ENCODE data around the gene RASA2. TPM values are rescaled to one million over a fixed set of nuclear protein-coding genes. Genes with fewer than 3 reads are reported as not detected.

The RASA2 gene
- total and polyA plus RNA-seq, 2 of the 4 experiments (the other 2 are of a cell fraction), result 6.1 to 14.0 TPM

GRCh38 chr3:141455603-141456300 is 31.1 kb upstream of the RASA2 start:
- H3K4me3 ChIP-seq (ENCODE audit: insufficient read depth, low read depth, low read length), result no peak overlapping the region
- H2BK15ac ChIP-seq (ENCODE audit: low read depth, low read length), result peak overlapping the region; percentile 89; the same call in 2 of the 3 replicates
- no peaks in the 10 kb centered on the region for H4K20me1 ChIP-seq (ENCODE audit: insufficient read depth, low read length)
- peak overlapping the region; percentile 83 for H3K4ac ChIP-seq (ENCODE audit: low read depth, low read length)
- peak overlapping the region; percentile 59; the same call in 1 of the 2 replicates for H3K56ac ChIP-seq (ENCODE audit: extremely low read depth, insufficient read depth, low read length)
- peaks cover 20% of the 10 kb centered on the region for H3K4me1 ChIP-seq (ENCODE audit: control insufficient read depth, insufficient read depth, low read length)
- H2AK5ac ChIP-seq (ENCODE audit: low read depth, low read length), result peak overlapping the region; percentile 87
- peak overlapping the region; percentile 85 for H2BK120ac ChIP-seq (ENCODE audit: low read depth, low read length)
- 56% methylated on average over 10 of the region's 18 CpGs; no CpG with 5 or more reads in 1 of the 2 experiments for WGBS, 2 experiments (ENCODE audit: extremely low coverage in 2 of 2, insufficient read length in 1 of 2)
- peak overlapping the region; percentile 21 for H3K18ac ChIP-seq (ENCODE audit: low read depth, low read length)
- intact Hi-C loops (cut with micrococcal nuclease) (no loop called here), in situ Hi-C loops (cut with MboI; ENCODE audit: low sequenced_read_pairs) (loop anchor here (10.0 kb wide), 1 partner anchor 451 kb away; no protein-coding TSS in a partner anchor), dilution Hi-C loops (cut with HindIII; ENCODE audit: low sequenced_read_pairs, unreplicated experiment) (no loop called here)
- H3K4me2 ChIP-seq (ENCODE audit: low read depth, low read length), result peak overlapping the region; percentile 16; the same call in 1 of the 2 replicates
- TF ChIP-seq SMC3 (IDR thresholded peaks at IDR 0.05; ENCODE audit: low read depth, low read length) (no peak), POLR2A (IDR thresholded peaks at IDR 0.05; ENCODE audit: low read depth, low read length) (0 out of 2 replicates have a peak, but pooled peaks have one; percentile 42)
- BruUV-seq (replicated peaks), result no TSS peak
- peak overlapping the region; percentile 26; the same call in 1 of the 2 replicates for H3K9ac ChIP-seq (ENCODE audit: low read depth, low read length)
- H3K79me1 ChIP-seq (ENCODE audit: low read depth in 1 of 2, low read length in 2 of 2), result peaks cover 3 to 24% of the 10 kb centered on the region in 2 experiments; a peak in 3 of 4 replicates
- H3K27ac ChIP-seq (ENCODE audit: insufficient read depth, low read length), result peak overlapping the region; percentile 71
- no peak for DNase-seq
- peak overlapping the region; percentile 45 to 77; a peak in 3 of 4 replicates for H4K8ac ChIP-seq (ENCODE audit: low read depth in 2 of 2, low read length in 2 of 2)
- peak overlapping the region; percentile 72 for H2AFZ ChIP-seq (replicated peaks; ENCODE audit: low read length, poor library complexity)
- peak overlapping the region; percentile 72 for H2BK5ac ChIP-seq (ENCODE audit: low read depth, low read length, poor library complexity, severe bottlenecking)
- H3K9me3 ChIP-seq (ENCODE audit: control insufficient read depth, insufficient read depth, low read length), result no peaks in the 10 kb centered on the region
- peak overlapping the region; percentile 85 for H2AK9ac ChIP-seq (replicated peaks; ENCODE audit: low read depth, low read length, poor library complexity)
- ChIA-PET CTCF (interaction anchor here (0.6 to 2.2 kb wide), 7 partner anchors 14 to 151 kb away, joined by 3 to 13 read pairs (median 4); no protein-coding TSS in a partner anchor), POLR2A (ENCODE audit: unreplicated experiment) (interaction anchor here (0.6 kb wide), 1 partner anchor 14 kb away, joined by 3 read pairs; no protein-coding TSS in a partner anchor)
- H2BK20ac ChIP-seq (ENCODE audit: low read depth, low read length), result peak overlapping the region; percentile 75
- peak overlapping the region; percentile 63; the same call in 1 of the 2 replicates for H3K23ac ChIP-seq (ENCODE audit: low read depth, low read length)
- peak overlapping the region; percentile 62 for H4K91ac ChIP-seq (ENCODE audit: insufficient read depth, low read depth, low read length)
- ATAC-seq (ENCODE audit: low read depth), result peak; percentile 16
- no peaks in the 10 kb centered on the region for H3K27me3 ChIP-seq (ENCODE audit: control insufficient read depth, insufficient read depth, low read length)
- peak overlapping the region; percentile 55 for H4K5ac ChIP-seq (ENCODE audit: low read depth, low read length)
- peaks cover 24% of the 10 kb centered on the region for H3K9me1 ChIP-seq (ENCODE audit: insufficient read depth, low read length)
- H3K14ac ChIP-seq (replicated peaks; ENCODE audit: low read depth, low read length), result peak overlapping the region; percentile 61
- H3K36me3 ChIP-seq (ENCODE audit: control insufficient read depth, insufficient read depth, low read length), result no peaks in the 10 kb centered on the region
